Endodermal cell (in vitro differentiated cells): ENCODE data around the gene CDCA7. TPM values are rescaled to one million over a fixed set of nuclear protein-coding genes. Genes with fewer than 3 reads are reported as not detected.

Source experiments
- DNase-seq: peaks from one replicate; pipeline ENCODE4 v3.0.0-alpha.2; 2017
- H3K27ac ChIP-seq: 2 replicates; pipeline ENCODE4 v1.5.1; 2013; ENCODE audit warnings: mild to moderate bottlenecking, low read depth, low read length, moderate library complexity
- H3K27me3 ChIP-seq: 2 replicates; pipeline ENCODE4 v1.6.1; 2013; ENCODE audit warnings: mild to moderate bottlenecking, low read length, moderate library complexity; ENCODE audit not compliant: insufficient read depth, control insufficient read depth, poor library complexity, severe bottlenecking
- H3K36me3 ChIP-seq: 2 replicates; pipeline ENCODE4 v1.7.0; 2013; ENCODE audit warnings: mild to moderate bottlenecking, low read length, moderate library complexity; ENCODE audit not compliant: control insufficient read depth, insufficient read depth
- H3K4me1 ChIP-seq: one replicate; pipeline ENCODE4 v1.7.0; 2013; ENCODE audit warnings: low read length; ENCODE audit not compliant: control insufficient read depth, insufficient read depth
- H3K4me3 ChIP-seq: 2 replicates; pipeline ENCODE4 v1.5.1; 2013; ENCODE audit warnings: mild to moderate bottlenecking, low read length, moderate library complexity
- H3K9ac ChIP-seq: 2 replicates; pipeline ENCODE4 v1.6.1; 2013; ENCODE audit warnings: mild to moderate bottlenecking, low read length, moderate library complexity; ENCODE audit not compliant: poor library complexity, severe bottlenecking; ENCODE audit errors: extremely low read depth
- H3K9me3 ChIP-seq: 2 replicates; pipeline ENCODE4 v1.6.1; 2013; ENCODE audit warnings: mild to moderate bottlenecking, low read length, moderate library complexity; ENCODE audit not compliant: control insufficient read depth
- H3K27ac Mint-ChIP-seq: 2 replicates; pipeline ENCODE4 v1.8.0; 2020; ENCODE audit warnings: mixed read lengths
- H3K27me3 Mint-ChIP-seq: 2 replicates; pipeline ENCODE4 v1.8.0; 2021; ENCODE audit warnings: mild to moderate bottlenecking, mixed read lengths; ENCODE audit not compliant: insufficient read depth
- H3K36me3 Mint-ChIP-seq: 2 replicates; pipeline ENCODE4 v1.8.0; 2020; ENCODE audit warnings: low read depth, mixed read lengths
- H3K4me1 Mint-ChIP-seq: 2 replicates; pipeline ENCODE4 v1.8.0; 2020; ENCODE audit warnings: mixed read lengths
- H3K4me3 Mint-ChIP-seq: 2 replicates; pipeline ENCODE4 v1.8.0; 2020; ENCODE audit warnings: mild to moderate bottlenecking, moderate library complexity, mixed read lengths
- H3K9me3 Mint-ChIP-seq: 2 replicates; pipeline ENCODE4 v1.8.0; 2020; ENCODE audit warnings: mild to moderate bottlenecking, mixed read lengths
- WGBS, 2 experiments: methylation state at CpG; one replicate each; pipeline versions ENCODE4 v1.1.5 to v1.1.7; 2013; ENCODE audit warnings: missing lambda C conversion rate in 2 of 2, mixed read lengths in 1 of 2; ENCODE audit not compliant: insufficient coverage in 1 of 2, insufficient read length in 1 of 2; 5-methylcytosine and 5-hydroxymethylcytosine counted together
- total RNA-seq, 2 donors: library from RNA; stranded (reverse); fragmentation: NEBNext Ultra II Directional in 1 of 2; extraction: Animal tissue kit (Norgen Biotek cat#: 25700) in 1 of 2; gene quantifications; 2 replicates in 1 of 2; 3 replicates in 1 of 2; pipeline ENCODE4 v1.2.1, GENCODE V29; 2021
- TF ChIP-seq, protein P1 (sequence below): fragments of 200-600 bp; sonication (generic); conservative IDR thresholded peaks from 2 replicates; pipeline ENCODE4 v1.5.0; 2021; ENCODE audit warnings: antibody characterized with exemption, mild to moderate bottlenecking

The CDCA7 gene
- total RNA-seq, 2 donors from 2014 or later: 73.0 to 101 TPM

DNA sequence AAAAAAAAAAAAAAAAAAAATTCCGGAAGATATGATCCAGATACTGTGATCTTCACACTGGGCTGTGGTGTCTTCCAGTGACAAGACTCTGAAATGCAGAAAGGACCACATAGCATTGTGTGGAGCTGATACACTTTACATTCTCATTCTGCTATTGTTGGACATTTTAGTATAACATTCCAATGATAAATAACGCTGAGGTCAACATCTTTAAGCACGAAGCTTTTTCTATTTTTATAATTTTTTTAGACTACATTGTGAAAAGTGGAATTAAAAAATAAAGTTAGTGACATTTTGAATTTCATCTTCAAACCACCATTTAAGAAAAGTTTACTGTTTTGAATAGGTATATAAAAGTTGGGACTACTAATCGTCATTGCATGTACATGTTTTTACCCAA, 62.7 kb downstream of the CDCA7 start:
- DNase-seq: no peak
- no peaks in the 10 kb centered on the region for H3K9me3 ChIP-seq
- H3K27me3 ChIP-seq: no peaks in the 10 kb centered on the region
- H3K4me1 ChIP-seq: peaks cover 4% of the 10 kb centered on the region
- no peaks in the 10 kb centered on the region for H3K36me3 ChIP-seq
- Mint-ChIP-seq H3K27ac (no peak overlapping the region), H3K4me1 (peaks cover 6% of the 10 kb centered on the region), H3K4me3 (no peak overlapping the region), H3K27me3 (peaks cover 8% of the 10 kb centered on the region), H3K9me3 (no peaks in the 10 kb centered on the region), H3K36me3 (no peaks in the 10 kb centered on the region)
- H3K27ac ChIP-seq: no peak overlapping the region
- TF ChIP-seq, protein P1, sequence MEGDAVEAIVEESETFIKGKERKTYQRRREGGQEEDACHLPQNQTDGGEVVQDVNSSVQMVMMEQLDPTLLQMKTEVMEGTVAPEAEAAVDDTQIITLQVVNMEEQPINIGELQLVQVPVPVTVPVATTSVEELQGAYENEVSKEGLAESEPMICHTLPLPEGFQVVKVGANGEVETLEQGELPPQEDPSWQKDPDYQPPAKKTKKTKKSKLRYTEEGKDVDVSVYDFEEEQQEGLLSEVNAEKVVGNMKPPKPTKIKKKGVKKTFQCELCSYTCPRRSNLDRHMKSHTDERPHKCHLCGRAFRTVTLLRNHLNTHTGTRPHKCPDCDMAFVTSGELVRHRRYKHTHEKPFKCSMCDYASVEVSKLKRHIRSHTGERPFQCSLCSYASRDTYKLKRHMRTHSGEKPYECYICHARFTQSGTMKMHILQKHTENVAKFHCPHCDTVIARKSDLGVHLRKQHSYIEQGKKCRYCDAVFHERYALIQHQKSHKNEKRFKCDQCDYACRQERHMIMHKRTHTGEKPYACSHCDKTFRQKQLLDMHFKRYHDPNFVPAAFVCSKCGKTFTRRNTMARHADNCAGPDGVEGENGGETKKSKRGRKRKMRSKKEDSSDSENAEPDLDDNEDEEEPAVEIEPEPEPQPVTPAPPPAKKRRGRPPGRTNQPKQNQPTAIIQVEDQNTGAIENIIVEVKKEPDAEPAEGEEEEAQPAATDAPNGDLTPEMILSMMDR: no peak
- no peak overlapping the region for H3K4me3 ChIP-seq
- H3K9ac ChIP-seq: no peak overlapping the region
- WGBS, 2 experiments: 90% methylated on average over 4 of the region's 4 CpGs; no CpG with 5 or more reads in 1 of the 2 experiments

DNA sequence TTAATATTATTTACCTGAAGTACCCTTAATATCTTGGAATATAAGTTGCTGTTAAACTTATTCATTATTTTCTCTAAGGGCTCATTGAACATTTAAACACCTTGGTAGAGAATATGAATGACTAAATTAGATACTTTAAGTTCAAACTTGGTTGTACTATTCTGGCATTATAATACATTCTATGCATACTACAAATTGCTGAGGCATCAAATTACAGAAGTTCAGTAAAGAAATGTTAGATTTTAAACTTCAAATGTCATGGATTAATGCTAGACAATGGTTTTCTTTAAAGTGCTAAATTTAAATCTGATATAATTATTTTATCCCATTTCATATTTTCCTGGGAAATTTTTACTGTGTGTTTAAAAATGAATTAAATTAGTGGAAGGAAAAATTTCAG, 63.1 kb downstream of the CDCA7 start:
- Histone ChIP-seq H3K27me3 (no peaks in the 10 kb centered on the region), H3K36me3 (no peaks in the 10 kb centered on the region), H3K9me3 (no peaks in the 10 kb centered on the region), H3K27ac (no peak overlapping the region), H3K9ac (no peak overlapping the region), H3K4me3 (no peak overlapping the region), H3K4me1 (peaks cover 4% of the 10 kb centered on the region)
- Mint-ChIP-seq H3K4me3 (no peak overlapping the region), H3K9me3 (no peaks in the 10 kb centered on the region), H3K36me3 (no peaks in the 10 kb centered on the region), H3K27me3 (peaks cover 8% of the 10 kb centered on the region), H3K4me1 (peaks cover 6% of the 10 kb centered on the region), H3K27ac (no peak overlapping the region)
- DNase-seq: no peak
- TF ChIP-seq, protein P1: no peak
